ENCODE measurements around the gene C16orf92. TPM values are rescaled to one million over a fixed set of nuclear protein-coding genes. Genes with fewer than 3 reads are reported as not detected.

Gene C16orf92
- total RNA-seq, 1 experiment from 2014 or later: not detected

GRCh38 chr16:30027588-30028437 is 4.8 kb downstream of the C16orf92 start:
- Histone ChIP-seq H3K4me1 (ENCODE audit: insufficient read depth, low read length, poor library complexity, severe bottlenecking) (no peaks in the 10 kb centered on the region), H3K4me3 (ENCODE audit: low read depth, low read length, poor library complexity, severe bottlenecking) (no peak overlapping the region), H3K9me3 (ENCODE audit: low read depth, low read length, poor library complexity, severe bottlenecking) (no peaks in the 10 kb centered on the region), H3K27ac (ENCODE audit: low read depth, low read length, poor library complexity, severe bottlenecking) (no peak overlapping the region), H3K36me3 (ENCODE audit: insufficient read depth, low read length, poor library complexity, severe bottlenecking) (no peaks in the 10 kb centered on the region), H3K27me3 (replicated peaks; ENCODE audit: insufficient read depth, low read depth, low read length, poor library complexity) (no peaks in the 10 kb centered on the region)
- ChIA-PET CTCF (no interaction called here), POLR2A (ENCODE audit: low non-redundant PET) (interaction anchor here (0.6 kb wide), 1 partner anchor 326 kb away, joined by 3 read pairs; no protein-coding TSS in a partner anchor)
- TF ChIP-seq, protein P1, sequence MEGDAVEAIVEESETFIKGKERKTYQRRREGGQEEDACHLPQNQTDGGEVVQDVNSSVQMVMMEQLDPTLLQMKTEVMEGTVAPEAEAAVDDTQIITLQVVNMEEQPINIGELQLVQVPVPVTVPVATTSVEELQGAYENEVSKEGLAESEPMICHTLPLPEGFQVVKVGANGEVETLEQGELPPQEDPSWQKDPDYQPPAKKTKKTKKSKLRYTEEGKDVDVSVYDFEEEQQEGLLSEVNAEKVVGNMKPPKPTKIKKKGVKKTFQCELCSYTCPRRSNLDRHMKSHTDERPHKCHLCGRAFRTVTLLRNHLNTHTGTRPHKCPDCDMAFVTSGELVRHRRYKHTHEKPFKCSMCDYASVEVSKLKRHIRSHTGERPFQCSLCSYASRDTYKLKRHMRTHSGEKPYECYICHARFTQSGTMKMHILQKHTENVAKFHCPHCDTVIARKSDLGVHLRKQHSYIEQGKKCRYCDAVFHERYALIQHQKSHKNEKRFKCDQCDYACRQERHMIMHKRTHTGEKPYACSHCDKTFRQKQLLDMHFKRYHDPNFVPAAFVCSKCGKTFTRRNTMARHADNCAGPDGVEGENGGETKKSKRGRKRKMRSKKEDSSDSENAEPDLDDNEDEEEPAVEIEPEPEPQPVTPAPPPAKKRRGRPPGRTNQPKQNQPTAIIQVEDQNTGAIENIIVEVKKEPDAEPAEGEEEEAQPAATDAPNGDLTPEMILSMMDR (conservative IDR thresholded peaks at IDR 0.05; ENCODE audit: low read depth, low read length): no peak
- TF ChIP-seq EZH2 (IDR thresholded peaks at IDR 0.05; ENCODE audit: borderline replicate concordance, low read depth, low read length, poor library complexity, severe bottlenecking): no peak
- no peak for DNase-seq (ENCODE audit: low spot score)
- intact Hi-C loops (cut with micrococcal nuclease; ENCODE audit: unreplicated experiment): no loop called here
- no TSS peak for BruUV-seq (replicated peaks)

DNA sequence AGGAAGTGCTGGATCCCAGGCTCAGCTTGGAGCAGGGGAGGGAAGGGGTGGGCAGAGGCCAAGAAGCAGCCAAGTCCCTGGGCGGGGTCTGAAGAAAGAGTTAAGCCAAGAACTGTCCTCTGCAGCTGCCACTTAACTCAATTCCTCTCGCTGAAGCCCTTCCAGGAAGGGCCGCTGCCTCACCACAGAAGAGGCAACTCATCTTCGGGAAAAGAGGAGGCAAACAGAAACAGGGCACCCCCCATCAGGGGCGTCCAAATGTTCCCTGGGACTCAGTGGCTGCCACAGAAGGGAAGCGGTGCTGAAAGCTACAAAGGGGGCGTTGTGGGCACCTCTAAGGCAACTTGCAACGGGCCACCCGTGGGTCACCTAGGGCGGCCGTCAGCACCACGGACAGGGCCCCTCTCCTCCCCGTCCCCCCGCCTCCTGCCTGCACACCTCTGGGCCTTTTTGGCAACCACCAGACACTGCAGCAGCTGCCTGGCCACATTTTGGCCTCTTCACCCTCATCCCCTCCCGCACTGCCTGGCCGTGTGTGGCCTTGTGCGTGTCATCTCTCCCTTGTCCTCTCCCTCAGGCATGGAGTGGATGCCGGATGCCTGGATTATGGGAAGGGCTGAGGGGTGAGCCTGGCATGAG is 5.6 kb downstream of the C16orf92 start:
- intact Hi-C loops (cut with micrococcal nuclease; ENCODE audit: unreplicated experiment): no loop called here
- no peaks in the 10 kb centered on the region for H3K4me1 ChIP-seq (ENCODE audit: insufficient read depth, low read length, poor library complexity, severe bottlenecking)
- H3K27ac ChIP-seq (ENCODE audit: low read depth, low read length, poor library complexity, severe bottlenecking): no peak overlapping the region
- no peaks in the 10 kb centered on the region for H3K36me3 ChIP-seq (ENCODE audit: insufficient read depth, low read length, poor library complexity, severe bottlenecking)
- CTCF ChIA-PET: no interaction called here
- no peaks in the 10 kb centered on the region for H3K27me3 ChIP-seq (replicated peaks; ENCODE audit: insufficient read depth, low read depth, low read length, poor library complexity)
- POLR2A ChIA-PET (ENCODE audit: low non-redundant PET): no interaction called here
- no peak overlapping the region for H3K4me3 ChIP-seq (ENCODE audit: low read depth, low read length, poor library complexity, severe bottlenecking)
- no peaks in the 10 kb centered on the region for H3K9me3 ChIP-seq (ENCODE audit: low read depth, low read length, poor library complexity, severe bottlenecking)
- TF ChIP-seq EZH2 (IDR thresholded peaks at IDR 0.05; ENCODE audit: borderline replicate concordance, low read depth, low read length, poor library complexity, severe bottlenecking): no peak
- TF ChIP-seq, protein P1 (conservative IDR thresholded peaks at IDR 0.05; ENCODE audit: low read depth, low read length): no peak
- BruUV-seq (replicated peaks): no TSS peak
- no peak for DNase-seq (ENCODE audit: low spot score)

- ChIA-PET POLR2A (ENCODE audit: low non-redundant PET) (no interaction called here), CTCF (interaction anchor here (0.5 kb wide), 1 partner anchor 329 kb away, joined by 3 read pairs; no protein-coding TSS in a partner anchor)
- BruUV-seq (replicated peaks): no TSS peak
- DNase-seq (ENCODE audit: low spot score): no peak
- no peaks in the 10 kb centered on the region for H3K4me1 ChIP-seq (ENCODE audit: insufficient read depth, low read length, poor library complexity, severe bottlenecking)
- H3K27me3 ChIP-seq (replicated peaks; ENCODE audit: insufficient read depth, low read depth, low read length, poor library complexity): no peaks in the 10 kb centered on the region
- TF ChIP-seq, protein P1 (conservative IDR thresholded peaks at IDR 0.05; ENCODE audit: low read depth, low read length): no peak
- no peak for TF ChIP-seq EZH2 (IDR thresholded peaks at IDR 0.05; ENCODE audit: borderline replicate concordance, low read depth, low read length, poor library complexity, severe bottlenecking)
- intact Hi-C loops (cut with micrococcal nuclease; ENCODE audit: unreplicated experiment): no loop called here
- no peaks in the 10 kb centered on the region for H3K36me3 ChIP-seq (ENCODE audit: insufficient read depth, low read length, poor library complexity, severe bottlenecking)
- no peak overlapping the region for H3K27ac ChIP-seq (ENCODE audit: low read depth, low read length, poor library complexity, severe bottlenecking)
- H3K9me3 ChIP-seq (ENCODE audit: low read depth, low read length, poor library complexity, severe bottlenecking): no peaks in the 10 kb centered on the region
- H3K4me3 ChIP-seq (ENCODE audit: low read depth, low read length, poor library complexity, severe bottlenecking): no peak overlapping the region
Measured at GRCh38 chr16:30030011-30030685, 7.2 kb downstream of the C16orf92 start.

Data from A673 (cell line).